ENCODE measurements around the gene CFAP299.

- no peak for TF ChIP-seq POLR2A (IDR thresholded peaks at IDR 0.05)
- TF ChIP-seq CTCF (IDR thresholded peaks at IDR 0.05): no peak
These were observed 25.4 kb downstream of the CFAP299 start for GRCh38 chr4:80360900-80361299.
